Caco-2 (cell line): ENCODE data around the gene NEURL4. TPM values are rescaled to one million over a fixed set of nuclear protein-coding genes. Genes with fewer than 3 reads are reported as not detected.
A peak's percentile ranks its signal among the peaks of the same experiment; 100 is the strongest.

Experiments
- Bru-seq: library from RNA; stranded (reverse); fragments of 400-500 nt; gene quantifications from one replicate; lab custom pipeline; 2021; lab: Mats Ljungman, UMichigan
- BruChase-seq, 2 experiments: library from RNA; stranded (reverse); fragments of 400-500 nt; gene quantifications; one replicate each; lab custom pipeline; 2021; lab: Mats Ljungman, UMichigan
- BruUV-seq: library from RNA; stranded (reverse); fragments of 400-500 nt; replicated peaks from 2 replicates; lab custom pipeline; 2021; lab: Mats Ljungman, UMichigan
- CTCF ChIA-PET: fragments of 300-600 bp; sonication (Branson Sonifier 250); formaldehyde crosslinking; loops from one replicate; lab custom pipeline; 2022; ENCODE audit warnings: antibody characterized with exemption; lab: Charles Lee
- POLR2A ChIA-PET: fragments of 300-600 bp; sonication (Branson Sonifier 250); formaldehyde crosslinking; loops from one replicate; lab custom pipeline; 2022; ENCODE audit warnings: antibody characterized with exemption; lab: Charles Lee
- DNase-seq, 2 experiments: peaks; one replicate each; pipeline versions ENCODE4 v3.0.0 to v3.0.0-alpha.2; 2020 to 2022
- H3K27me3 ChIP-seq: replicated peaks from 2 replicates; pipeline ENCODE4 v1.6.0; 2011; ENCODE audit warnings: low read length; ENCODE audit not compliant: control insufficient read depth, insufficient read depth
- H3K36me3 ChIP-seq: 2 replicates; pipeline ENCODE4 v1.5.1; 2011; ENCODE audit warnings: low read length; ENCODE audit not compliant: control insufficient read depth, insufficient read depth
- H3K4me1 ChIP-seq: fragments of 250-450 bp; sonication (Bioruptor Pico); 2 replicates; pipeline ENCODE4 v1.5.1; 2020; ENCODE audit warnings: mild to moderate bottlenecking
- H3K4me3 ChIP-seq: 2 replicates; pipeline ENCODE4 v1.5.1; 2011; ENCODE audit warnings: low read depth, mild to moderate bottlenecking, control low read depth, low read length
- H3K9me3 ChIP-seq: fragments of 250-450 bp; sonication (Bioruptor Pico); 2 replicates; pipeline ENCODE4 v1.5.1; 2020; ENCODE audit warnings: mild to moderate bottlenecking, moderate library complexity
- H3K27ac Mint-ChIP-seq: one replicate; pipeline ENCODE4 v1.8.0; 2022; ENCODE audit warnings: mixed read lengths; ENCODE audit not compliant: unreplicated experiment
- H3K27me3 Mint-ChIP-seq: one replicate; pipeline ENCODE4 v1.8.0; 2022; ENCODE audit warnings: mixed read lengths; ENCODE audit not compliant: insufficient read depth, unreplicated experiment
- H3K36me3 Mint-ChIP-seq: one replicate; pipeline ENCODE4 v1.8.0; 2022; ENCODE audit warnings: mild to moderate bottlenecking, mixed read lengths; ENCODE audit not compliant: insufficient read depth, unreplicated experiment
- H3K4me1 Mint-ChIP-seq: one replicate; pipeline ENCODE4 v1.8.0; 2022; ENCODE audit warnings: low read depth, mixed read lengths; ENCODE audit not compliant: unreplicated experiment
- H3K4me3 Mint-ChIP-seq: one replicate; pipeline ENCODE4 v1.8.0; 2022; ENCODE audit warnings: mild to moderate bottlenecking, moderate library complexity, mixed read lengths; ENCODE audit not compliant: unreplicated experiment
- H3K9me3 Mint-ChIP-seq: one replicate; pipeline ENCODE4 v1.8.0; 2022; ENCODE audit warnings: mixed read lengths; ENCODE audit not compliant: unreplicated experiment
- CTCF ChIP-seq, 2 experiments: fragments of 200-600 bp in 1 of 2; IDR thresholded peaks; 1 replicate in 1 of 2; 2 replicates in 1 of 2; pipeline versions ENCODE4 v1.5.1 to v1.8.0; 2011 to 2022; ENCODE audit warnings: antibody characterized with exemption in 1 of 2, control low read depth in 1 of 2, inconsistent platforms in 1 of 2, low read depth in 1 of 2, low read length in 1 of 2, mild to moderate bottlenecking in 1 of 2, moderate library complexity in 1 of 2; ENCODE audit not compliant: insufficient read depth in 1 of 2, severe bottlenecking in 1 of 2, unreplicated experiment in 1 of 2
- intact Hi-C: fragments of 100-400 bp; cut with micrococcal nuclease; formaldehyde crosslinking; loops from one replicate; pipeline ENCODE4 v1.10.0; 2022; ENCODE audit not compliant: unreplicated experiment
- long read RNA-seq: library from polyadenylated mRNA; stranded (forward); transcript quantifications from one replicate; pipeline ENCODE4 v2.0.0, GENCODE V29; 2022
- total RNA-seq: library from RNA; stranded (reverse); gene quantifications from 2 replicates; pipeline ENCODE4 v1.2.3, GENCODE V29; 2022

Gene NEURL4
- total RNA-seq (29.5 and 31.1 TPM in 2 replicates), Bru-seq, nascent RNA (percentile 47 among the genes with signal in this experiment), BruChase-seq, experiment 1, labeled RNA remaining after a 2-hour chase (percentile 59 among the genes with signal in this experiment), BruChase-seq, experiment 2, labeled RNA remaining after a 6-hour chase (percentile 67 among the genes with signal in this experiment)
- long read RNA-seq, partial matches to known transcripts = 0 of 2 reads
- long read RNA-seq, other reads (novel, unspliced or antisense) = 2 of 2 reads

- peak within 1 kb of the TSS; percentile 76 for H3K4me3 Mint-ChIP-seq
- peaks cover 11% of the 10 kb centered on the region for H3K36me3 Mint-ChIP-seq
- no peak for DNase-seq
- H3K27ac Mint-ChIP-seq = peak within 1 kb of the TSS; percentile 48
- Histone ChIP-seq H3K4me3 (peak within 1 kb of the TSS; percentile 89), H3K4me1 (0 out of 2 replicates have a peak, but pooled peaks cover 4% of the 10 kb centered on the region), H3K27me3 (no peaks in the 10 kb centered on the region), H3K36me3 (no peaks in the 10 kb centered on the region; the same call in 1 of the 2 replicates), H3K9me3 (no peaks in the 10 kb centered on the region)
- TF ChIP-seq CTCF (IDR thresholded peaks at IDR 0.05; ENCODE audit: insufficient read depth in 1 of 2, low read depth in 1 of 2, low read length in 1 of 2, severe bottlenecking in 1 of 2, unreplicated experiment in 1 of 2) = no peak
- no TSS peak for BruUV-seq
- ChIA-PET CTCF (interaction anchor here (1.0 to 1.5 kb wide), 3 partner anchors 15 to 108 kb away, joined by 3 to 4 read pairs (median 3); partner anchors contain the start of gene TMEM256), POLR2A (interaction anchor here (0.6 to 1.0 kb wide), 6 partner anchors 15 to 360 kb away, joined by 3 to 7 read pairs (median 4); partner anchors contain the start of genes ACADVL, DLG4 and TMEM256)
- peaks cover 10% of the 10 kb centered on the region for H3K4me1 Mint-ChIP-seq
- no peaks in the 10 kb centered on the region for H3K9me3 Mint-ChIP-seq
- H3K27me3 Mint-ChIP-seq = no peaks in the 10 kb centered on the region
- intact Hi-C loops = loop anchor here (2.0 kb wide), 1 partner anchor 14 kb away; the partner anchor contains the start of gene GPS2
These were observed at the start of gene NEURL4 for GRCh38 chr17:7328840-7329373. Gene NEURL4 (minus strand): TSS chr17:7329335. CDS start chr17:7329312, 23 bp downstream.

GRCh38 chr17:7374353-7374752, 45.2 kb upstream of the NEURL4 start:
- H3K4me1 ChIP-seq = no peaks in the 10 kb centered on the region
- no peaks in the 10 kb centered on the region for H3K36me3 ChIP-seq
- Mint-ChIP-seq H3K4me1 (no peaks in the 10 kb centered on the region), H3K4me3 (no peak overlapping the region), H3K9me3 (no peaks in the 10 kb centered on the region), H3K27me3 (no peaks in the 10 kb centered on the region), H3K36me3 (no peaks in the 10 kb centered on the region), H3K27ac (no peak overlapping the region)
- H3K4me3 ChIP-seq = no peak overlapping the region
- ChIA-PET POLR2A (no interaction called here), CTCF (no interaction called here)
- TF ChIP-seq CTCF (IDR thresholded peaks at IDR 0.05; ENCODE audit: insufficient read depth in 1 of 2, low read depth in 1 of 2, low read length in 1 of 2, severe bottlenecking in 1 of 2, unreplicated experiment in 1 of 2) = no peak
- H3K9me3 ChIP-seq = no peaks in the 10 kb centered on the region
- DNase-seq = no peak
- BruUV-seq = no TSS peak
- intact Hi-C loops = no loop called here
- no peaks in the 10 kb centered on the region for H3K27me3 ChIP-seq

GRCh38 chr17:7370853-7371252, 41.7 kb upstream of the NEURL4 start:
- H3K4me1 ChIP-seq = no peaks in the 10 kb centered on the region
- Mint-ChIP-seq H3K27me3 (no peaks in the 10 kb centered on the region), H3K4me3 (no peak overlapping the region), H3K27ac (no peak overlapping the region), H3K9me3 (no peaks in the 10 kb centered on the region), H3K4me1 (no peaks in the 10 kb centered on the region), H3K36me3 (no peaks in the 10 kb centered on the region)
- intact Hi-C loops = no loop called here
- H3K36me3 ChIP-seq = no peaks in the 10 kb centered on the region
- no peak overlapping the region for H3K4me3 ChIP-seq
- TF ChIP-seq CTCF (IDR thresholded peaks at IDR 0.05; ENCODE audit: insufficient read depth in 1 of 2, low read depth in 1 of 2, low read length in 1 of 2, severe bottlenecking in 1 of 2, unreplicated experiment in 1 of 2) = no peak
- no peaks in the 10 kb centered on the region for H3K9me3 ChIP-seq
- ChIA-PET POLR2A (interaction anchor here (0.6 kb wide), 1 partner anchor 110 kb away, joined by 3 read pairs; the partner anchor contains the start of gene SLC35G6), CTCF (no interaction called here)
- no peak for DNase-seq
- no peaks in the 10 kb centered on the region for H3K27me3 ChIP-seq
- BruUV-seq = no TSS peak
